Activated CD4-positive, alpha-beta memory T cell treated with anti-CD3 and anti-CD28 coated beads for 36 hours (primary cell): ENCODE data around the gene CTTNBP2NL. TPM values are rescaled to one million over a fixed set of nuclear protein-coding genes. Genes with fewer than 3 reads are reported as not detected.
"Not testable (repeated sequence)": the region's sequence is repeated elsewhere in the genome, so short reads cannot be mapped to it uniquely, and the experiment has no call there.

Source experiments
- CTCF ChIA-PET: fragments of 350-600 bp; sonication (Branson Sonifier 250); formaldehyde crosslinking; loops from one replicate; lab custom pipeline; 2021; ENCODE audit warnings: antibody characterized with exemption, inconsistent platforms; lab: Charles Lee
- POLR2A ChIA-PET: fragments of 350-600 bp; sonication (Branson Sonifier 250); formaldehyde crosslinking; loops from one replicate; lab custom pipeline; 2021; ENCODE audit warnings: antibody characterized with exemption; lab: Charles Lee
- DNase-seq: peaks from one replicate; pipeline ENCODE4 v3.0.0-alpha.2; 2020
- H3K27ac Mint-ChIP-seq: one replicate; pipeline ENCODE4 v1.8.0; 2021; ENCODE audit warnings: mixed read lengths
- H3K27me3 Mint-ChIP-seq: one replicate; pipeline ENCODE4 v1.8.0; 2021; ENCODE audit warnings: mixed read lengths
- H3K36me3 Mint-ChIP-seq: one replicate; pipeline ENCODE4 v1.8.0; 2021; ENCODE audit warnings: mixed read lengths
- H3K4me1 Mint-ChIP-seq: one replicate; pipeline ENCODE4 v1.8.0; 2021; ENCODE audit warnings: low read depth, mixed read lengths
- H3K4me3 Mint-ChIP-seq: one replicate; pipeline ENCODE4 v1.8.0; 2021; ENCODE audit warnings: mild to moderate bottlenecking, mixed read lengths
- H3K9me3 Mint-ChIP-seq: one replicate; pipeline ENCODE4 v1.8.0; 2021; ENCODE audit warnings: mixed read lengths
- intact Hi-C: fragments of 100-400 bp; cut with micrococcal nuclease; formaldehyde crosslinking; loops from one replicate; pipeline ENCODE4 v1.15.1; 2023
- total RNA-seq, 2 experiments: library from RNA; stranded (reverse); gene quantifications; one replicate each; pipeline ENCODE4 v1.2.3, GENCODE V29; 2021

The CTTNBP2NL gene
- total RNA-seq, 2 experiments from 2014 or later: 5.4 to 5.9 TPM

DNA sequence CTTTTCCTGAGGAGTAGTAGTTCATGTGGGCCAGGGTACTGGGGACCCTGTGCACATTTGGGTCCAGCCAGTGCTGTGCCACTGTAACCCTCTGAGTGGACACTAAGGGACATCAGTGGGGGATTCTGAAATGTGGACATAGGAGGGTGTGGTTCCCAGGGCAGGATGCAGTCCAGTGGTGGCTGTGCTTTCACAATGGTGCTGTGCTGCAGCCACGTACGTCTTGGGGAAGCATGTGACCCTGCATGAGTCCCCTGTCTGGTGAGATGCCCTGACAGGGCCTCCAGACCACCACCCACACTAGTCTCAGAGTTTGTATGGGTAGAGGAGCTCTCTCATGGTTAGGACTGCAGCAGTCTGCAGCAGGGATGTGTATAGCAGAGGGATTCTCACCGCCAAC lies 75.0 kb downstream of the CTTNBP2NL start:
- Mint-ChIP-seq H3K4me3 (no peak overlapping the region), H3K9me3 (no peaks in the 10 kb centered on the region), H3K27ac (no peak overlapping the region), H3K27me3 (peaks cover 32% of the 10 kb centered on the region), H3K36me3 (no peaks in the 10 kb centered on the region), H3K4me1 (peaks cover 3% of the 10 kb centered on the region)
- intact Hi-C loops: no loop called here
- ChIA-PET CTCF (no interaction called here), POLR2A (no interaction called here)
- no peak for DNase-seq

DNA sequence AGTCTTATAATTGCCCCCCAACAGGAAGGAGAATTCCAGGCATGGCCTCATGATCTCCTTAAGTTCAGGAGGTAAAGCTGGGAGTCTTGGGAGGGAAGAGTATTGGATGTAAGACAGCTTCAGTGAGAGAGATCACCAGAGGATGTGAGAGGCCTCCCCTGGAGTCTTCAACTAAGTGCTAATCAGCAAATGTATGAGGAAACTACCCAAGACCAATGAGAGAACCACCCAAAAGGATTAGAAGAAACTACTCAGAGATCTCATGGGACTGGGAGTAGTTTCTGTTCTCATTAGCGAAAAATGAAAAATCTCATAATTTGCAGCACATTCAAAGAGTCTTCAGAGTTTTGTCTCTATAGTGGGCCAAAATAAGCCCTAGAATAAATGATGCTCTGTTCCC lies 76.1 kb downstream of the CTTNBP2NL start:
- H3K4me3 Mint-ChIP-seq: no peak overlapping the region
- CTCF ChIA-PET: no interaction called here
- no peaks in the 10 kb centered on the region for H3K4me1 Mint-ChIP-seq
- intact Hi-C loops: no loop called here
- POLR2A ChIA-PET: no interaction called here
- no peak overlapping the region for H3K27ac Mint-ChIP-seq
- H3K36me3 Mint-ChIP-seq: no peaks in the 10 kb centered on the region
- peaks cover 36% of the 10 kb centered on the region for H3K27me3 Mint-ChIP-seq
- no peak for DNase-seq
- H3K9me3 Mint-ChIP-seq: peaks cover 6% of the 10 kb centered on the region

DNA sequence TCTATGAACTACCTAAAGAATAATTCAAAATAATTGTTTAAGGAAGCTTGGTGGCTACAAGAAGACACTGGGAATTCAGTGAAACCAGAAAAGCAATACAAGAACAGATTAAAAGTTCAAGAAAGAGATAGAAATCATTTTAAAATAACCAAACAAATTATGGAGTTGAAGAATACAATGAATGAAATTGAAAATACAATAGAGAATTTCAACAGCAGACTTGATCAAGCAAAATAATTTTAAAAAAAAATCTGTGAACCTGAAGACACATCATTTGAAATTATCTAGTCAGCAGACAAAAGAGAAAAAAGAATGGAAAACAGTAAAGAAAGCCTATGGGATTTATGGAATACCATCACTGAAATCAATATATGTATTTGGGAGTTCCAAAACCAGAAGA lies 81.5 kb downstream of the CTTNBP2NL start:
- Mint-ChIP-seq H3K36me3 (peaks cover 5% of the 10 kb centered on the region), H3K9me3 (peaks cover 19% of the 10 kb centered on the region), H3K4me1 (no peaks in the 10 kb centered on the region), H3K27me3 (peaks cover 18% of the 10 kb centered on the region), H3K4me3 (no peak overlapping the region), H3K27ac (no peak overlapping the region)
- intact Hi-C loops: no loop called here
- CTCF ChIA-PET: no interaction called here
- no peak for DNase-seq
- POLR2A ChIA-PET: no interaction called here

DNA sequence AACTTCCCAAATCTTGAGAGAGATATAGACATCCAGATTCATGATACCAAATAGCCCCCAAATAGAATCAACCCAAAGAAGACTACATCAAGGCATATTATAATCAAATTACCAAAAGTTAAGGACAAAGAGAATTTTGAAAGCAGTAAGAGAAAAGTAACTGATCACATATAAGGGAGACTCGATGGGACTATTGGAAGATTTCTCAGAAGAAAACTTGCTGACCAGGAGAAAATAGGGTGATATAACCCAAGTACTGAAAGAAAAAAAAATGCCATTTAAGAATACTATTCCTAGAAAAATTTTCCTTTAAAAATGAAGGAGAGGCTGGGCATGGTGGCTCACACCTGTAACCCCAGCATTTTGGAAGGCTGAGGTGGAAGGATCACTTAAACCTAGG lies 82.3 kb downstream of the CTTNBP2NL start:
- ChIA-PET POLR2A (no interaction called here), CTCF (interaction anchor here (0.6 to 1.2 kb wide), 2 partner anchors 13 to 34 kb away, joined by 3 read pairs; no protein-coding TSS in a partner anchor)
- Mint-ChIP-seq H3K4me3 (no peak overlapping the region), H3K9me3 (peaks cover 19% of the 10 kb centered on the region), H3K27me3 (peaks cover 17% of the 10 kb centered on the region), H3K36me3 (peaks cover 5% of the 10 kb centered on the region), H3K4me1 (no peaks in the 10 kb centered on the region), H3K27ac (no peak overlapping the region)
- no peak for DNase-seq
- intact Hi-C loops: no loop called here

DNA sequence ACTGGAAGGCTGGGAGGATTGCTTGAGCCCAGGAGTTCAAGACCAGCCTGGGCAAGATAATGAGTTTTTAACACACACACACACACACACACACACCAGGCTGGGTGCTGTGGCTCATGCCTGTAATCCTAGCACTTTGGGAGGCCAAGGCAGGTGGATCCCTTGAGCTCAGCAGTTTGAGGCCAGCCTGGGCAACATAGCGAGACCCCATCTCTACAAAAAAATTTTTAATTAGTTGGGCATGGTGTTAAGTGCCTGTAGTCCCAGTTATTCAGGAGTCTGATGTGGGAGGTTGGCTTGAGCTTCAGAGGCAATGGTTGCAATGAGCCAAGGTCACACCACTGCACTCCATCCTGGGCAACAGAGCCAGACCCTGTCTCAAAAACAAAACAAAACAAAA lies 90.0 kb downstream of the CTTNBP2NL start:
- H3K27me3 Mint-ChIP-seq: peaks cover 12% of the 10 kb centered on the region
- CTCF ChIA-PET: interaction anchor here (1.5 kb wide), 1 partner anchor 16 kb away, joined by 5 read pairs; no protein-coding TSS in a partner anchor
- DNase-seq, H3K4me3 Mint-ChIP-seq, H3K27ac Mint-ChIP-seq, H3K9me3 Mint-ChIP-seq, H3K4me1 Mint-ChIP-seq, intact Hi-C loops, POLR2A ChIA-PET, H3K36me3 Mint-ChIP-seq: not testable (repeated sequence)

DNA sequence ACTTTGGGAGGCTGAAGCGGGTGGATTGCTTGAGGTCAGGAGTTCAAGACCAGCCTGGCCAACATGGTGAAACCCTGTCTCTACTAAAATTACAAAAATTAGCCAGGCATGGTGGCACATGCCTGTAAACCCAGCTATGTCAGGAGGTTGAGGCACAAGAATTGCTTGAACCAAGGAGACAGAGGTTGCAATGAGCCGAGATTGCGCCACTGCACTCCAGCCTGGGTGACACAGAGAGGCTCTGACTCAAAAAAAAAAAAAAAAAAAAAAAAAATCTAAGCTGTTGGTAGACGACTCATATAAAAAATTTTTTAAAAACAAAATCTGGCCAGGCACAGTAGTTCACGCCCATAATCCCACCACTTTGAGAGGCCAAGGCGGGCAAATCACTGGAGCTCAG lies 91.7 kb downstream of the CTTNBP2NL start:
- DNase-seq, intact Hi-C loops, POLR2A ChIA-PET, H3K27ac Mint-ChIP-seq, H3K36me3 Mint-ChIP-seq, H3K9me3 Mint-ChIP-seq, H3K4me3 Mint-ChIP-seq, CTCF ChIA-PET, H3K4me1 Mint-ChIP-seq: not testable (repeated sequence)
- peaks cover 11% of the 10 kb centered on the region for H3K27me3 Mint-ChIP-seq

DNA sequence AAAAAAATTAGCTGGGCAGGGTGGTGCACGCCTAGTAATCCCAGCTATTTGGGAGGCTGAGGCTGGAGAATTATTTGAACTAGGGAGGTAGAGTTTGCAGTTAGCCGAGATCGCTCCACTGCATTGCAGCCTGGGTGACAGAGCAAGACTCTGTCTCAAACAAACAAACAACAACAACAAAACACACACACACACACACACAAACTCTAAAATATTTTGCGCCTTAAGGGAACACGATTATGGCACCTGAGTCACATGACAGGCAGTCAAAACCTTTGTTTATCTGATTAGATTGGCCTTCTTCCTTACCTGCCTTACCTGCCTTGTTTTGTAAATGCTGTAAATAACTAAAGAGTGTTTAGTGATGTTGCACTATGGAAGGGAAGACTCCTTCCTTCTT lies 92.1 kb downstream of the CTTNBP2NL start:
- H3K9me3 Mint-ChIP-seq: no peaks in the 10 kb centered on the region
- CTCF ChIA-PET: no interaction called here
- POLR2A ChIA-PET: no interaction called here
- H3K36me3 Mint-ChIP-seq: no peaks in the 10 kb centered on the region
- intact Hi-C loops: no loop called here
- no peak overlapping the region for H3K4me3 Mint-ChIP-seq
- no peak overlapping the region for H3K27ac Mint-ChIP-seq
- no peaks in the 10 kb centered on the region for H3K4me1 Mint-ChIP-seq
- peaks cover 11% of the 10 kb centered on the region for H3K27me3 Mint-ChIP-seq
- DNase-seq: no peak

DNA sequence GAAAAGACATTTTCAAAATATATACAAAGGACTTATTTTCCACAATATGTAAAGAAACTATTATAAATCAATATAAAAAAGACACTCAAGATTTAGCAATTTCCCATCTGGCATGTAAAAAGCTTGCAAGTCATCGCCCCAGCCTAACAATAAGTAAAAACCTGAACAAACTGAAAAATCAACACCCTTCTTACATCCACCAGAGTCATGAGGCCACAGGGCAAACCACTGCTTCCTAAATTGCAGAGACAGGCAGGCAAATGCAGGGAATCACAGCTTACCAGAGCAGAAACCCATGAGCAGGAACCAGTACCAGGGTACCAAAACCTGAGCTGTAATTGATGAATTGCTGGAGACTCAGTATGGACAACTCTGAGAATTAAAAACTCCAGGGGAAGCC lies 96.1 kb downstream of the CTTNBP2NL start:
- H3K9me3 Mint-ChIP-seq: no peaks in the 10 kb centered on the region
- peaks cover 12% of the 10 kb centered on the region for H3K27me3 Mint-ChIP-seq
- no peak for DNase-seq
- no peaks in the 10 kb centered on the region for H3K4me1 Mint-ChIP-seq
- no peaks in the 10 kb centered on the region for H3K36me3 Mint-ChIP-seq
- no peak overlapping the region for H3K27ac Mint-ChIP-seq
- POLR2A ChIA-PET: no interaction called here
- intact Hi-C loops: no loop called here
- CTCF ChIA-PET: interaction anchor here (1.5 to 2.9 kb wide), 2 partner anchors 8 to 10 kb away, joined by 3 to 12 read pairs; no protein-coding TSS in a partner anchor
- H3K4me3 Mint-ChIP-seq: no peak overlapping the region

DNA sequence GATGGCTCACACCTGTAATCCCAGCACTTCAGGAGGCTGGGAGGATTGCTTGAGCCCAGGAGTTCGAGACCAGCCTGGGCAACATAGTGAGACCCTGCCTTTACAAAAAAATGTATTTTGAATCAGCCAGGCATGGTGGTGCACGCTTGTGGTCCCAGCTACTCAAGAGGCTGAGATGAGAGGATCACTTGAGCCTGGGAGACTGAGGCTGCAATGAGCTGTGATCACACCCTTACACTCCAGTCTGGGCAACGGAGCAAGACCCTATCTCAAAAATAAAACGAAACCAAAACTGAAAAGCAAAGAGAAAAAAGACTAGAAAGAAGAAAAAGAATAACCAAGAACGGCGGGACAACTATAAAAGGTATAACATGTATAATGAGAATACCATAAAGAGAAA lies 97.3 kb downstream of the CTTNBP2NL start:
- CTCF ChIA-PET: no interaction called here
- DNase-seq: no peak
- Mint-ChIP-seq H3K27me3 (peaks cover 20% of the 10 kb centered on the region), H3K4me3 (no peak overlapping the region), H3K9me3 (no peaks in the 10 kb centered on the region), H3K27ac (no peak overlapping the region), H3K4me1 (no peaks in the 10 kb centered on the region), H3K36me3 (no peaks in the 10 kb centered on the region)
- intact Hi-C loops: no loop called here
- POLR2A ChIA-PET: no interaction called here

DNA sequence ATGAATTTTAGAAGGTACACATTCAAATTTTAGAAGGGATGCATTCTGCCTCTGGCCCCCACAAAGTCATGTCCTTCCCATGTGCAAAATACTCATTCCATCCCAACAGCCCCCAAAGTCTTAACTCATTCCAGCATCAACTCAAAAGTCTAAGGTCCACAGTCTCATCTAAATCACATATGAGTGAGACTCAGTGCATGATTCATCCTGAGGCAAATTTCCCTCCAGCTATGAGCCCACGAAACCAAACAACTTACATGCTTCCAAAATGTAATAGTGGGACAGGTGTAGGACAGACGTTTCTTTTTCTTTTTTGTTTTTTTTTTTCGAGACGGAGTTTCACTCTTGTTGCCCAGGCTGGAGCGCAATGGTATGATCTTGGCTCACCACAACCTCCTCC lies 100.3 kb downstream of the CTTNBP2NL start:
- Mint-ChIP-seq H3K27ac (no peak overlapping the region), H3K36me3 (no peaks in the 10 kb centered on the region), H3K4me3 (no peak overlapping the region), H3K4me1 (no peaks in the 10 kb centered on the region), H3K9me3 (no peaks in the 10 kb centered on the region), H3K27me3 (peaks cover 31% of the 10 kb centered on the region)
- DNase-seq: no peak
- CTCF ChIA-PET: no interaction called here
- POLR2A ChIA-PET: no interaction called here
- intact Hi-C loops: no loop called here

DNA sequence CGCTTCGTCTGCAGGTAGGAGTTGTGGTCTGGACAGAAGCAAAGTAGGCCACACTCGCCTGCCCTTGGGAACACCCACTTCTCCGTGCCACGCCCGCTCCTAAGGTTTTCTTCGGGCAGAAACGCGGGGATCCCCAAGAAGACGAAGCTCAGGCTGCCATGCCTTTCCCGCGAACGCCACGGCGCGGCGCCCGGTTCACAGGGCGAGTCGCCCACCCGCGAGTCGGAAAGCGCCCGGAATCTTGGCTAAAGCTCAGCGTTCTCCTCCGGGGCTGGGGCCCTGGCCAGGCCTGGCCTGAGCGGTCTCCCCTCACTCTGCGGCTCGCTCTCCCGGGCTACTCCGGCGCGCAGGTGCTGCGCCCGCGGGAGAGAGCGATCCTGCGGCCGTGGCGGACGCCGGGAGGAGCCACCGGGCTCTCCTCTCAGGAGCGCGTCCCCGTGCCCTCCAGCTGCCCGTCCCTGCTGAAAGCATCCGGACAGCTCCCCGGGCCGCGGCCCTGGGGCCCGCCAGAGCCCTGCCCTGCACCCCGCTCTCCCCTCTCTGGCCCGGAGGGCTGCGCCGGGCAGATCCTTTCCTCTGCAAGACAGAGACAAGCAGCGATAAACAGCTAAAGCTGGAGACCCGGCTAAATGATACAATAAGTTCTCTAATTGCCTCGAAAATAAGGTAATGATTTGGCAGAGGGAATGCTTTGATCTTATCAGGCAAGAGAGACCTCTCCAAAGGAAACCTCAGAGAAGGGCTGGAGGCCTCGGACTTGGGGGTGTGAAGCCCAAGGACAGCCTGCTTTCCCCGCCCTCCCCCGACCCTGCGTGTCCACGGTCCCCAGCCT lies 106.0 kb downstream of the CTTNBP2NL start:
- H3K9me3 Mint-ChIP-seq: no peaks in the 10 kb centered on the region
- peaks cover 51% of the 10 kb centered on the region for H3K27me3 Mint-ChIP-seq
- CTCF ChIA-PET: interaction anchor here (0.6 to 3.2 kb wide), 35 partner anchors 10 to 454 kb away, joined by 3 to 43 read pairs (median 4); partner anchors contain the start of genes MOV10, PPM1J, RHOC and SLC16A1
- H3K27ac Mint-ChIP-seq: no peak overlapping the region
- intact Hi-C loops: loop anchor here (1.0 to 10.0 kb wide), 3 partner anchors 112 to 205 kb away; partner anchors contain the start of genes MOV10 and RHOC
- POLR2A ChIA-PET: interaction anchor here (2.2 kb wide), 1 partner anchor 116 kb away, joined by 9 read pairs; no protein-coding TSS in a partner anchor
- peaks cover 6% of the 10 kb centered on the region for H3K4me1 Mint-ChIP-seq
- DNase-seq: peak; percentile 70
- no peaks in the 10 kb centered on the region for H3K36me3 Mint-ChIP-seq
- H3K4me3 Mint-ChIP-seq: peak overlapping the region; percentile 10

DNA sequence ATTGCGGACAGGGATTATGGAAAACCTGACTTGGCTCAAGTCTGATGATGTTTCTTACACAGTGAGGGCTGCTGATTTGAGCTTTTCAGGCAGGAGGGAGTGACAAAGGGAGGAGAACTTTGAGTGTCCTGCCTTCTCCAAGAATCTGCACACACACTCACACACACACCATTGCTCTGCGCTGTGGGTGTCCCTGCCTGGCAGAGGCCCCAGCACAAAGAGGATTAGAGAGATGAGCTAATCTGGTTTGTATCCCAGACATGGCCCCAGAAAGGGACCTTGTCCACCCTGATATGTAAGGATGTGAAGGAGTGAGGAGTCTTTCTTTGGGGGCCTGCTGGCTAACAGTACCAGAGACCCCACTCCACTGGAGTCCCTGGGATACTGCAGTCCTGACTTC lies 106.8 kb downstream of the CTTNBP2NL start:
- Mint-ChIP-seq H3K4me1 (peaks cover 6% of the 10 kb centered on the region), H3K27me3 (peaks cover 51% of the 10 kb centered on the region), H3K27ac (no peak overlapping the region), H3K4me3 (no peak overlapping the region), H3K9me3 (no peaks in the 10 kb centered on the region), H3K36me3 (no peaks in the 10 kb centered on the region)
- intact Hi-C loops: loop anchor here (1.0 to 10.0 kb wide), 3 partner anchors 111 to 204 kb away; partner anchors contain the start of genes MOV10 and RHOC
- no peak for DNase-seq
- ChIA-PET POLR2A (no interaction called here), CTCF (interaction anchor here (0.6 to 3.2 kb wide), 12 partner anchors 12 to 453 kb away, joined by 3 to 43 read pairs (median 5); partner anchors contain the start of genes MOV10, RHOC and SLC16A1)
